GM21367 (cell line): Measurements from ENCODE around the gene TSPAN2.

ENCODE experiments used
- ATAC-seq: cut with Tn5 transposase; IDR thresholded peaks from one replicate; pipeline ENCODE4 v1.9.1; 2021; ENCODE audit not compliant: unreplicated experiment

The TSPAN2 gene

GRCh38 chr1:115089420-115090185 is at the start of gene TSPAN2:
TSS of gene TSPAN2 (minus strand) at chr1:115089503. CDS start at chr1:115089432, 71 bp downstream.
- no peak for ATAC-seq

DNA sequence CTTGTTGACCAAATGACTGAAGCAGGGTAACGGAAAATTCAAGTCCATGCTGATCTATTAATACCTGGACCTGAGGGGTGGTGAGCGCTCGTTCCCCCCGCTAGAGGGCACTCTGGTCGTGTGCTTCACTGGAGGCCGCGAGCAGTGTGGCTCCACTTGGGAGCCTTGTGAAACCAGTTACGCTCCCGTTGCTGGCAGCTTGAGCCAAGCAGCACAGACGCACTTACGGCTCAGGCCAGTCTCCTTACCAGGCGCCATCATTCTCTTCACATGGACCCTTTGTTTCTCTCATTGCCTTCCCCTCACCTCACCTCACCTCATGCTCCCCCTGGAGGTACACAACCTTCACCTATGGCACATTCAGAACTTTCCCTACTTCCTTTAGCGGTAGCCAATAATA is 49.7 kb upstream of the TSPAN2 start:
- ATAC-seq, result peak; percentile 84

DNA sequence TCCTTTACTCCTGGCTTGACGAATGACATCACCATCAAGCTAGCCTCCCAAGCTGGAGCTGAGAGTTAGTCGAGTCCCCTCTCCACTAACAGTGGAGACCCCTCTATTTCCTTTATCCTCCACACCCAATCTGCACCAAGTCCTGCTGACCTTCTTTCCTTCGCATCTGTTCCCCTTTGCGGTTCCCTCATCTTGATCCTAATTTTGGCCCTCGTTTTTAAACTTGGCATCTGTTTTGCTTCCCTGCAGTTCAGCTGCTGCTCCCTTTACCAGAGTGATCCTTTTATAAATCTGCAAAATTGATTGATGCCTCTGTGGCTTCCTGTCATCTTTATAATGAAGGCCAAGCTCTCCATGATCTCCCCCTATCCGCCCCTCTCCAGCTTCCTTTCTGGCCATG is 49.0 kb upstream of the TSPAN2 start:
- ATAC-seq, result no peak

DNA sequence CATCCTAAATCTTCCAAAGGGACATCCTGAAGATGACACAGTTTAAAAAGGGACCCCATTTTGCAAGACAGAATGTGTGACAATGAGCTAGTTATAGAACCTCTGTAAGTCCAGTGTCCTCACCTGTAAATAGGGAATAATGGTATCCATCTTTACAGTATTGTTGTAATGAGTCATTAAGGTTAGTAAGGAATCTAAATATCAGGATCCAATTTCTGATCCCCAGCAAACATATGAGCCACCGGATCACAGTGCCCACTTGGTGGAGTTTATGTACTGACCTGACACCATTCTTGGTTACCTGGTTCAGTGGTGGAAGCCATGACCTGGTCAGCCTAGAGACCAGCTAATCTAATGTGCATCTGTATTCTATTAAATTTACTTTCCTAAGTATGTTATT is 47.9 kb upstream of the TSPAN2 start:
- no peak for ATAC-seq

DNA sequence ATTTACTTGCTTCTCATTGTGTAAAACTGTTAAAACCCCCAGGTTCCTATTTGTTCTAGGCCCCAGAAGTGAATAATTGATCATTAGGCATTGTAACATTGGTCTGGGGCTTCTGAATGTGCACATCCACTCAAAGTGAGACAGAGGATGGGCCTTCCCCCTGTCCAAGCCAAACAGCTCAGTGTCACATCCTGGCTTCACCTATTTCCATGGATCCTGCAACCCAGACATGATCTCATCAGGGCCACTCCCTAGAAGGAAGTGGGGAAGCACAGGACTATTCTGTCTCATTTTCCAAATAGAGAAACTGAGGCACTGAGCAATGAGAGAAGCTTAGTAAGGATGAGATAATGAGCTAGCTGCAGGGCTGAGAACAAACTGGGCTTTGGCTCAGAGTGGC is 47.4 kb upstream of the TSPAN2 start:
- ATAC-seq, result no peak

DNA sequence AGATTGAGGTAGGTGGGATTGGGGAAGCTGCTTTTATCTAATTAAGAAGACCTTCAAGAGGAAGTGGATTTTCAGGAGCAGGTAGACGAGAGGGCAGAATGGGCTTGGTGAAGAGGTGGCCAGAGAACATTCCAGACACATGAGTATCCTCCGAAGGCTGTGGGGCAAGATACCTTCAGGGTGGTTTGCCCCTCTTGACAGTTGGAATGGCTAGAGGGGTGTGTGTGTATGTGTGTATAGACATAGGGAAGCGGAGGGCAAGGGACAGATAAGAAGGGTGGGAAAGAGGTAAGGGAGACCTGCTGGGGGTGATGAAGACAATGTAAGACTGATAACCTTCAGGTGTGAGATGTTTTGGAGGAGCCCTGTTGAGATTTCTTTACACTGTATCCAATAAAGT is 46.8 kb upstream of the TSPAN2 start:
- ATAC-seq, result no peak

GRCh38 chr1:115135681-115136080 is 46.4 kb upstream of the TSPAN2 start:
- ATAC-seq, result no peak

- no peak for ATAC-seq
These were observed 45.7 kb upstream of the TSPAN2 start for GRCh38 chr1:115134850-115135480.

GRCh38 chr1:115134231-115134630 is 44.9 kb upstream of the TSPAN2 start:
- no peak for ATAC-seq

DNA sequence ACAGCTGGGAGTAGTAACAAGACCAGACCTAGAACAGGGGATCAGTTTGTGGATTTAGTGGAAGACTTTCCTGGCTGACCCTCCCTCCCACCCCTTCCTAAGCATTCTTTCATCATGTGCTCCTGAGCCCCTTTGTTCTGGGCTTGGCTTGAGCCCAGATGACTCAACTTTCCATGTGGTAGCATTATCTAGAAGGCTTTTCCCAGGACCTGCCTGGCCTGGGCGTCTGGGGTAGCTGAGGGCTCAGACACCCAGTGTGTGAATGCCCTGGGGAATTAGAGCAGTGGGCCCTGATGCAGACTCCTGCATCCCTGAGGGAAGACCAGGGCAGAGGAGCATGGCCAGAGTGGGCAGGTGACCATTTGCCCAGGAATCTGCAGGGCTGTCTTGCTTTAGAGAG is 44.1 kb upstream of the TSPAN2 start:
- ATAC-seq, result no peak

DNA sequence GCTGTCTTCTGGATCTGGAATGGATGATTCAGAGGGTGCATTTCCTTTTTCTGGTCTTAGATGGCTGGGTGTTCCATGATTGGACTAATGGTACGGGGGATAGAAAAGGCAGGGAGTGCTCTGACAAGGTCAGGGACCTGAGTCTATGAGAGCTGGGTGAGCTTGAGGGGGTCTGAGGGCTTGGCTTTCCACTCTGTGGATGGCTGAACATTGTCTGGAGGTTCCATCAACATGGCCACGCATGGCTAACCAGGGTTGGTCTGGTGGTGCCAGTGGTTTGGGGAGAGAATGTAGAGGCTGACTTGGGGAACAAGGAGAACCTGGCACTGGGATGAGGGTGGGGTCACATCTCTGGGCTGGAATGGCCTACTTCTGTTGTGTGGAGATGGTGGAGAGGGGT is 41.5 kb upstream of the TSPAN2 start:
- no peak for ATAC-seq

DNA sequence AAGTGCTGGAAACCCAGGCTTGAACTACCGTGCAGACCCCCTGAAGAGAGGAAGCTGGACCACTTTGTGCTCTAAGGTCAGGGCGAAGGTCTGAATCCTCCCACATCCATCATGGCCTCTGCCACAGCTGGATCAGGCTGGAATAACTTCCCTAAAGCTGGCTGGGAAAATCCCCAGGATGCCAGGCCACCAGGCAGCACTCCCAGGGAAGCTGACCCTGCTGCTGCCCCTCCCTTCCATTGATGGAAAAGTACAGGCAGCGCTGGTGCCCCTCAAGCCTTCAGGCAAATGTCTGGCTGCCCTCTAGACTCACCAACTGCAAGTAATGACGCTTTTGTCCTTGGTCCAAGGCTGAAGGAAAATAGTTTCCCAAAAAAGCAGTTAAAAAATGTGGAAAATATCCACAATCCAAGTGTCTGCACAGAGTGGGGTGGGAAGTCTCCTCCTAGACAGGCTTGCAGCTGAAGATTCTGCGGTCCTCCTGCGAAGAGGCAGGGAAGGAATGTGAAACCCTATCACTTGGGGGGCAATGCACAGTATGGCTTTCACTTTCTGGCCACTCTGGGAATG is 39.9 kb upstream of the TSPAN2 start:
- no peak for ATAC-seq

- no peak for ATAC-seq
These were observed 38.2 kb upstream of the TSPAN2 start for GRCh38 chr1:115127539-115127938.

GRCh38 chr1:115126516-115126915 is 37.2 kb upstream of the TSPAN2 start:
- ATAC-seq, result no peak

- ATAC-seq, result no peak
These were observed 33.8 kb upstream of the TSPAN2 start for GRCh38 chr1:115123116-115123515.

- no peak for ATAC-seq
These were observed 32.5 kb upstream of the TSPAN2 start for GRCh38 chr1:115121793-115122192.

DNA sequence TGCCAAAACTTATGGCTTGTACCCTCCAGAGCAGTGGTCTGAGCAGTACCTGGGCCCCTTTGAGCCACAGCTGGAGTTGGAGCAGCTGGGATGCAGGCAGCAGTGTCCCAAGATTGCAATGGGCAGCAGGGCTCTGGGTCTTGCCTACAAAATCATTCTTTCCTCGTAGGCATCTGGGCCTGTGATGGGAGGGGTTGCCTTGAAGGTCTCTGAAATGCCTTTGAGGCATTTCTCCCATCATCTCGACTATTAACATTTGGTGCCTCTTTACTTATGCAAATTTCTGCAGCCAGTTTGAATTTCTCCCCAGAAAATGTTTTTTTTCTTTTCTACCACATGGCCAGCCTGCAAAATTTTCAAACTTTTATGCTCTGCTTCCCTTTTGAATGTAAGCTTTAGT is 31.0 kb upstream of the TSPAN2 start:
- no peak for ATAC-seq

GRCh38 chr1:115118611-115119010 is 29.3 kb upstream of the TSPAN2 start:
- ATAC-seq, result no peak

DNA sequence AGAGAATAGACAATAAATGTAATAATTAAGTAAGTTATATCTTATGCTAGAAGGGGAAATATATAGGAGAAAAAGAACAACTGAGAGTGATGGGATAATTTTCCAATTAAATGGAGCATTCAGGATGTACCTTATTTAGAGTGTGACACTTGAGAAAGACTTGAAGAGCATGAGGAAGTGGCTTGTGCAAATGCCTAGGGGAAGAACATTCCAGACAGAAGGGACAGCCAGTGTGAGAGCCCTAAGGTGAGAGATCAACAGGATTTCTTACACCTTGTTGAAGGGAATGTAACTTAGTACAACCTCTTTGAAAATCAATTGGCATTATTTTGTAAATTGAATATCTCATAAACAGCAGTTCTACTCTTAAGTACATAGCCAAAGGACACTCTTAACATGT is 28.8 kb upstream of the TSPAN2 start:
- no peak for ATAC-seq

GRCh38 chr1:115117298-115117697 is 28.0 kb upstream of the TSPAN2 start:
- no peak for ATAC-seq

GRCh38 chr1:115116512-115116911 is 27.2 kb upstream of the TSPAN2 start:
- no peak for ATAC-seq

- ATAC-seq, result no peak
These were observed 26.3 kb upstream of the TSPAN2 start for GRCh38 chr1:115115521-115116161.
